Smooth muscle cell (in vitro differentiated cells): ENCODE results near the gene ILK. TPM values are rescaled to one million over a fixed set of nuclear protein-coding genes. Genes with fewer than 3 reads are reported as not detected.

ENCODE experiments used
- DNase-seq: peaks from one replicate; lab custom pipeline; 2025; ENCODE audit not compliant: unreplicated experiment; lab: John Stamatoyannopoulos, UW
- H2AFZ ChIP-seq: fragments of 200-600 bp; sonication (generic); 2 replicates; pipeline ENCODE4 v1.6.0; 2016; ENCODE audit warnings: antibody characterized with exemption, low read depth, mild to moderate bottlenecking
- H3F3A ChIP-seq: fragments of 200-600 bp; sonication (generic); 2 replicates; pipeline ENCODE4 v1.6.0; 2017; ENCODE audit warnings: antibody characterized with exemption, low read depth
- H3K27ac ChIP-seq: fragments of 200-600 bp; sonication (generic); 2 replicates; pipeline ENCODE4 v1.5.1; 2016; ENCODE audit warnings: low read depth, mild to moderate bottlenecking
- H3K27me3 ChIP-seq: fragments of 200-600 bp; sonication (generic); 2 replicates; pipeline ENCODE4 v1.6.1; 2016; ENCODE audit warnings: low read depth, mild to moderate bottlenecking
- H3K36me3 ChIP-seq: fragments of 200-600 bp; sonication (generic); 2 replicates; pipeline ENCODE4 v1.5.1; 2016; ENCODE audit warnings: low read depth
- H3K4me1 ChIP-seq: fragments of 200-600 bp; sonication (generic); 2 replicates; pipeline ENCODE4 v1.5.1; 2016; ENCODE audit warnings: low read depth
- H3K4me2 ChIP-seq: fragments of 200-600 bp; sonication (generic); 2 replicates; pipeline ENCODE4 v1.6.0; 2016; ENCODE audit warnings: mild to moderate bottlenecking
- H3K4me3 ChIP-seq: fragments of 200-600 bp; sonication (generic); 2 replicates; pipeline ENCODE4 v1.5.1; 2016; ENCODE audit warnings: mild to moderate bottlenecking
- H3K79me2 ChIP-seq: fragments of 200-600 bp; sonication (generic); 2 replicates; pipeline ENCODE4 v1.6.0; 2016; ENCODE audit warnings: low read depth, mild to moderate bottlenecking
- H3K9ac ChIP-seq: fragments of 200-600 bp; sonication (generic); 2 replicates; pipeline ENCODE4 v1.6.0; 2016; ENCODE audit warnings: low read depth
- H3K9me3 ChIP-seq: fragments of 200-600 bp; sonication (generic); replicated peaks from 2 replicates; pipeline ENCODE4 v1.5.1; 2016; ENCODE audit warnings: low read depth
- H4K20me1 ChIP-seq: fragments of 200-600 bp; sonication (generic); 2 replicates; pipeline ENCODE4 v1.6.0; 2016; ENCODE audit warnings: low read depth
- WGBS: methylation state at CpG from one replicate; pipeline ENCODE4 v1.1.7; 2016; ENCODE audit warnings: low lambda C conversion rate; 5-methylcytosine and 5-hydroxymethylcytosine counted together
- polyA plus RNA-seq: library from polyadenylated mRNA; unstranded; fragments of >200 nt; fragmentation: Nextera tagmentation; extraction: Ambion mirVana; gene quantifications from 2 replicates; pipeline ENCODE4 v1.2.1, GENCODE V29; 2016
- total RNA-seq: library from RNA; depleted of rRNA; stranded (reverse); fragments of >200 nt; gene quantifications from 2 replicates; pipeline ENCODE4 v1.2.3, GENCODE V29; 2014
- TF ChIP-seq, protein P1 (sequence below): fragments of 200-600 bp; sonication (generic); IDR thresholded peaks from 2 replicates; pipeline ENCODE4 v1.5.1; 2017; ENCODE audit warnings: borderline replicate concordance, mild to moderate bottlenecking, antibody characterized with exemption; ENCODE audit not compliant: insufficient read depth, poor library complexity, severe bottlenecking

The ILK gene
- total and polyA plus RNA-seq, 2 experiments from 2014 or later: 138 to 236 TPM

DNA sequence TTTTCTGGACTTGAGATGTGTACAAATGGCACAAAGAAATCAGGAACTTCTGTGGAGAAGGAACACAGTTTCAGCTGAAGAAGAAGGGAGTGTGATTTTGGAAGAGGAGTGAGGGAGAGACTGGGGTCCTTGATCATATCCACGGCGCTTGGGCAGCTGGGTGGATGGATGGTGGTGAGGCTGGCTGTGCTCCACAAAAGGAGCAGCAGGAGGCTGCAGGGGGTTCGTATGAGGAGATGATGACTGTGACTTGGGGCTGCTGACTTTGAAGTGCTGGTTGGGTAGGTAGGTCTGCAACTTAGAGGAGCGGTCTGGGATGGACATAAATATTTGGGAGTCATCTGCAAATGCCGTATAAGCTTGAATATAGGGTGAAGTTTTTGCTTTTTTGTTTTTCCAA, 53.4 kb downstream of the ILK start:
- peak overlapping the region; percentile 85 for H3K4me2 ChIP-seq
- no peak for DNase-seq
- H4K20me1 ChIP-seq: peaks cover 17% of the 10 kb centered on the region
- H2AFZ ChIP-seq: peak overlapping the region; percentile 85
- no peaks in the 10 kb centered on the region for H3K36me3 ChIP-seq
- TF ChIP-seq, protein P1, sequence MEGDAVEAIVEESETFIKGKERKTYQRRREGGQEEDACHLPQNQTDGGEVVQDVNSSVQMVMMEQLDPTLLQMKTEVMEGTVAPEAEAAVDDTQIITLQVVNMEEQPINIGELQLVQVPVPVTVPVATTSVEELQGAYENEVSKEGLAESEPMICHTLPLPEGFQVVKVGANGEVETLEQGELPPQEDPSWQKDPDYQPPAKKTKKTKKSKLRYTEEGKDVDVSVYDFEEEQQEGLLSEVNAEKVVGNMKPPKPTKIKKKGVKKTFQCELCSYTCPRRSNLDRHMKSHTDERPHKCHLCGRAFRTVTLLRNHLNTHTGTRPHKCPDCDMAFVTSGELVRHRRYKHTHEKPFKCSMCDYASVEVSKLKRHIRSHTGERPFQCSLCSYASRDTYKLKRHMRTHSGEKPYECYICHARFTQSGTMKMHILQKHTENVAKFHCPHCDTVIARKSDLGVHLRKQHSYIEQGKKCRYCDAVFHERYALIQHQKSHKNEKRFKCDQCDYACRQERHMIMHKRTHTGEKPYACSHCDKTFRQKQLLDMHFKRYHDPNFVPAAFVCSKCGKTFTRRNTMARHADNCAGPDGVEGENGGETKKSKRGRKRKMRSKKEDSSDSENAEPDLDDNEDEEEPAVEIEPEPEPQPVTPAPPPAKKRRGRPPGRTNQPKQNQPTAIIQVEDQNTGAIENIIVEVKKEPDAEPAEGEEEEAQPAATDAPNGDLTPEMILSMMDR: no peak
- peaks cover 10% of the 10 kb centered on the region for H3K79me2 ChIP-seq
- peaks cover 6% of the 10 kb centered on the region for H3K4me1 ChIP-seq
- H3K9me3 ChIP-seq: no peaks in the 10 kb centered on the region
- 76% methylated on average over 5 of the region's 5 CpGs for WGBS
- H3K27ac ChIP-seq: no peak overlapping the region
- no peaks in the 10 kb centered on the region for H3K27me3 ChIP-seq
- peak overlapping the region; percentile 65 for H3K4me3 ChIP-seq
- H3K9ac ChIP-seq: no peak overlapping the region
- H3F3A ChIP-seq: no peaks in the 10 kb centered on the region

- H4K20me1 ChIP-seq: peaks cover 16% of the 10 kb centered on the region
- no peak overlapping the region for H2AFZ ChIP-seq
- no peaks in the 10 kb centered on the region for H3F3A ChIP-seq
- no peak overlapping the region for H3K4me2 ChIP-seq
- H3K79me2 ChIP-seq: peaks cover 6% of the 10 kb centered on the region
- 63% methylated on average over 1 of the region's 1 CpG for WGBS
- DNase-seq: no peak
- no peaks in the 10 kb centered on the region for H3K9me3 ChIP-seq
- H3K4me3 ChIP-seq: peak overlapping the region; percentile 65
- TF ChIP-seq, protein P1: no peak
- H3K27ac ChIP-seq: no peak overlapping the region
- peaks cover 6% of the 10 kb centered on the region for H3K4me1 ChIP-seq
- no peaks in the 10 kb centered on the region for H3K27me3 ChIP-seq
- no peaks in the 10 kb centered on the region for H3K36me3 ChIP-seq
- H3K9ac ChIP-seq: no peak overlapping the region
These were observed 53.8 kb downstream of the ILK start for GRCh38 chr11:6657346-6657745.

- H3K9ac ChIP-seq: no peak overlapping the region
- H3F3A ChIP-seq: no peaks in the 10 kb centered on the region
- H3K4me1 ChIP-seq: peaks cover 6% of the 10 kb centered on the region
- H3K27me3 ChIP-seq: no peaks in the 10 kb centered on the region
- no peaks in the 10 kb centered on the region for H3K9me3 ChIP-seq
- peaks cover 4% of the 10 kb centered on the region for H3K79me2 ChIP-seq
- TF ChIP-seq, protein P1: no peak
- H2AFZ ChIP-seq: no peak overlapping the region
- peaks cover 5% of the 10 kb centered on the region for H4K20me1 ChIP-seq
- no peak overlapping the region for H3K4me2 ChIP-seq
- no peak overlapping the region for H3K4me3 ChIP-seq
- no peak for DNase-seq
- no peak overlapping the region for H3K27ac ChIP-seq
- no peaks in the 10 kb centered on the region for H3K36me3 ChIP-seq
These were observed 55.1 kb downstream of the ILK start for GRCh38 chr11:6658647-6659046.

Other genes starting within 250 kb of the ILK start
- 40.2 and 57.3 TPM in 2 replicates for gene SMPD1, start 213.3 kb upstream of the ILK start, total RNA-seq
- 50.0 and 56.6 TPM in 2 replicates for gene SMPD1, start 213.3 kb upstream of the ILK start, polyA plus RNA-seq
- gene APBB1, start 184.7 kb upstream of the ILK start, total RNA-seq: 31.1 and 36.7 TPM in 2 replicates
- 59.2 and 64.2 TPM in 2 replicates for gene APBB1, start 184.7 kb upstream of the ILK start, polyA plus RNA-seq
- gene HPX, start 162.8 kb upstream of the ILK start, total RNA-seq: 0.40 and 3.5 TPM in 2 replicates
- gene HPX, start 162.8 kb upstream of the ILK start, polyA plus RNA-seq: 1.1 and 2.6 TPM in 2 replicates
- gene TRIM3, start 129.8 kb upstream of the ILK start, total RNA-seq: 14.0 and 14.9 TPM in 2 replicates
- 25.5 and 36.0 TPM in 2 replicates for gene TRIM3, start 129.8 kb upstream of the ILK start, polyA plus RNA-seq
- gene ARFIP2, start 122.4 kb upstream of the ILK start, total RNA-seq: 61.6 and 61.9 TPM in 2 replicates
- gene ARFIP2, start 122.4 kb upstream of the ILK start, polyA plus RNA-seq: 84.0 and 88.6 TPM in 2 replicates
- gene TIMM10B, start 122.3 kb upstream of the ILK start, total RNA-seq: 37.0 and 46.7 TPM in 2 replicates
- 29.1 and 43.6 TPM in 2 replicates for gene TIMM10B, start 122.3 kb upstream of the ILK start, polyA plus RNA-seq
- 9.1 and 13.3 TPM in 2 replicates for gene DNHD1, start 106.5 kb upstream of the ILK start, total RNA-seq
- gene DNHD1, start 106.5 kb upstream of the ILK start, polyA plus RNA-seq: 5.5 and 5.9 TPM in 2 replicates
- 10.2 and 13.5 TPM in 2 replicates for gene RRP8, start 158 bp upstream of the ILK start, total RNA-seq
- 23.5 and 24.9 TPM in 2 replicates for gene RRP8, start 158 bp upstream of the ILK start, polyA plus RNA-seq
- gene TAF10, start 8.4 kb downstream of the ILK start, total RNA-seq: 67.9 and 83.3 TPM in 2 replicates
- 373 and 378 TPM in 2 replicates for gene TAF10, start 8.4 kb downstream of the ILK start, polyA plus RNA-seq
- gene TPP1, start 15.6 kb downstream of the ILK start, total RNA-seq: 21.6 and 37.3 TPM in 2 replicates
- 54.1 and 55.4 TPM in 2 replicates for gene TPP1, start 15.6 kb downstream of the ILK start, polyA plus RNA-seq
- gene DCHS1, start 52.0 kb downstream of the ILK start, total RNA-seq: 25.1 and 34.2 TPM in 2 replicates
- gene DCHS1, start 52.0 kb downstream of the ILK start, polyA plus RNA-seq: 21.0 and 24.5 TPM in 2 replicates
- gene MRPL17, start 79.6 kb downstream of the ILK start, total RNA-seq: 64.0 and 132 TPM in 2 replicates
- 77.4 and 98.4 TPM in 2 replicates for gene MRPL17, start 79.6 kb downstream of the ILK start, polyA plus RNA-seq
- 0.13 and 0.72 TPM in 2 replicates for gene OR2AG2, start 168.2 kb downstream of the ILK start, total RNA-seq
- 0.23 TPM in 1 of 2 replicates, not detected in the other for gene OR2AG2, start 168.2 kb downstream of the ILK start, polyA plus RNA-seq
- not detected in 2 replicates for gene OR2AG1, start 179.2 kb downstream of the ILK start, total RNA-seq
- gene OR2AG1, start 179.2 kb downstream of the ILK start, polyA plus RNA-seq: not detected in 2 replicates
- 0.18 and 0.40 TPM in 2 replicates for gene OR6A2, start 195.9 kb downstream of the ILK start, total RNA-seq
- gene OR6A2, start 195.9 kb downstream of the ILK start, polyA plus RNA-seq: not detected in 2 replicates
- gene OR10A5, start 241.9 kb downstream of the ILK start, total RNA-seq: not detected in 2 replicates
- gene OR10A5, start 241.9 kb downstream of the ILK start, polyA plus RNA-seq: 0.17 TPM in 1 of 2 replicates, not detected in the other